Activated T-cell treated with anti-CD3 and anti-CD28 coated beads for 48 hours (primary cell): ENCODE data around the gene EPHA4.

ENCODE experiments used
- DNase-seq: peaks from one replicate; pipeline ENCODE4 v3.0.0-alpha.2; 2020; ENCODE audit warnings: low read depth

EPHA4 gene

DNA sequence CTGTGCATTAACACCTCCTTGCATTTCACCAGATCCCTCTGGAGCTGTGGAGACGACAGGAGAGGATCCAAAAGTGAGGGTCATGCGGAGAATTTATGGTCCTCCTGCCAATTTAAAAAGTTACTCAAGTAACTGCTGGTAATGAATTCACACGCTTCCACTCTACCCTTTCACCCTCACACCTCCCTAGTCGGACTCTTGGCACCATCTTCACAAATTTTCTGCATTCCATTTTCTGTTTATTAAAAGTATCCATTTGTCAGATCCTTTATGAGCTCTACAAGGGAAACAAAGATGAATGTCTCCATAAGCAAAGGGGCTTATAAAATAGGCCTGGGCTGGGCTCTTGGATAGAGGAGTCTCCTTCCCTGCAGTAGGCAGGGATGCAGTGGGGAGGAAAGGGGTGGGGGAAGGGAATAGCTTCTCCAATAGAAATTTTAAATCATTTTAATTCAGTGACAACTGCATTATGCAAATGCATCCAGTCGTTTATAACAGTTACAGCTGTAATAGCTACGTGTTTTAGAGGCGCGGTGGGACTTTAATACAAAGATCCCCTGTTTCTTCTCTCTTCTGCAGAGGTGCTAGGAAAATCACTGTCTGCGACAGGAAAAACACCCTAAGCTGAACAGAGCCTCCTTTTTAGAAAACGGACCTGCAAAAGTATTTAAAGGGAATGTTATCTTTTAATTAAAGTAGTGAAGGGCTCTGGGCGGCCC, 132.2 kb downstream of the EPHA4 start:
- no peak for DNase-seq

- no peak for DNase-seq
Observed at GRCh38 chr2:221437056-221437455, 135.0 kb downstream of the EPHA4 start.

- DNase-seq = no peak
Observed at GRCh38 chr2:221435171-221435570, 136.9 kb downstream of the EPHA4 start.

DNA sequence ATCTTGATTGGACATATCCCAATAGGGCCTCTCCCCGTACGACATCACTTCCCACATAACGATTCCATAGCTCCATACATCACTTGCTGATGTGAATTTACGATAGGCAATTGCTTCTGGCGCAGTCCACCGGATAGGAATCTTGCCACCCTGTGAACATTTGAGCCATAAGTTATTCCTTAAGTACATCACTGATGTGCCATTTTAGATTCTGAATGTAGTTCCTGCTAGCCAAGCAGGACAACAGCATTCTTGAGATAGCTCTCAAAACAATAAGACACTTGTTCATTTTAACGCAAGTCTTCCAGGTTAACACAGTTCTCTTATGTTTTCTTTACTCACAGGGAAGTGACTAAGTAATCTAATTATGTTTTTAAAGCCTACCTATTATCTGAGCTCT, 138.0 kb downstream of the EPHA4 start:
- no peak for DNase-seq

DNA sequence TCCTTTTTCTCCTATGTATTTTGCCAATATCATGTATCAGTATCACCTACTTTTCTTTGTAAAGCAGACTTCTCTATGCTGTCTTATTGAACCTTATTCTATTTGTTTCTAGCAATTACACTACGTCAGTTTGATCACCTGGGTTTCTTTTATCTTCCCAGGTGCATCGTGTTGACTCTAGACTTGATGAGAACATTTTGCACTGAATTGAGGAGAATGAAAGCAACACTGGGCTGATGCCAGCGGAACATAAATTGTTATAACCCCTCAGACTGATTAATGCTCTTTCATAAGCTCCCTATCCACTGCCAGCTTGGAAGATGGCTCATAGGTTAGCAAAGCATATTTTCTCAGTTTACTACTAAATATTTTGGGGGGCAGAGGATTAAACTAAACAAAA, 140.6 kb downstream of the EPHA4 start:
- DNase-seq = no peak

- no peak for DNase-seq
Observed at GRCh38 chr2:221429741-221430491, 142.2 kb downstream of the EPHA4 start.

DNA sequence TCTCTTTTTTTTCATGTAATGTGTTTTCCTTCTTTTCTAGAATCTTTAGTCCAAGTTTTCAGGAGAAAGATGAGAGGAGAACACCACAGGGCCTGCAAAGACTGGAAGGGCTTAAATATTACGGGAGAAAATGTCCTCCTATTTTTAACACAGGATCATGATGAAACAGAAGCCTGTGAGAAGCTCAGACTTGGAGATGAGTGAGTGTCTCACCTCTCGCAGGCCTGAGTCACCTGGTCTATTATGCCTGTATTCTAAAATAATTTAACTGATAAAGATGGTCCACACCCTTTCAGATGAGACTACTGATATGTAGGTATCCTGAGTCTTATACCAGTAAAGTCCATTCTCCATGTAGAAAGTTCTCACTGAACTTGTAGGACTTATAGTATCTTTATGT, 143.2 kb downstream of the EPHA4 start:
- DNase-seq = no peak

- DNase-seq = no peak
Observed at GRCh38 chr2:221426929-221427328, 145.2 kb downstream of the EPHA4 start.

- DNase-seq = no peak
Observed at GRCh38 chr2:221425891-221426290, 146.2 kb downstream of the EPHA4 start.

GRCh38 chr2:221425353-221425752, 146.8 kb downstream of the EPHA4 start:
- no peak for DNase-seq

GRCh38 chr2:221423210-221423804, 148.8 kb downstream of the EPHA4 start:
- no peak for DNase-seq

GRCh38 chr2:221422516-221423209, 149.4 kb downstream of the EPHA4 start:
- no peak for DNase-seq

GRCh38 chr2:221420245-221420644, 151.9 kb downstream of the EPHA4 start:
- DNase-seq = no peak

GRCh38 chr2:221415789-221416188, 156.3 kb downstream of the EPHA4 start:
- no peak for DNase-seq

GRCh38 chr2:221412978-221413377, 159.1 kb downstream of the EPHA4 start:
- DNase-seq = no peak

GRCh38 chr2:221410487-221410886, 161.6 kb downstream of the EPHA4 start:
- no peak for DNase-seq

- DNase-seq = no peak
Observed at GRCh38 chr2:221407765-221408164, 164.3 kb downstream of the EPHA4 start.

- no peak for DNase-seq
Observed at GRCh38 chr2:221405521-221405920, 166.6 kb downstream of the EPHA4 start.

DNA sequence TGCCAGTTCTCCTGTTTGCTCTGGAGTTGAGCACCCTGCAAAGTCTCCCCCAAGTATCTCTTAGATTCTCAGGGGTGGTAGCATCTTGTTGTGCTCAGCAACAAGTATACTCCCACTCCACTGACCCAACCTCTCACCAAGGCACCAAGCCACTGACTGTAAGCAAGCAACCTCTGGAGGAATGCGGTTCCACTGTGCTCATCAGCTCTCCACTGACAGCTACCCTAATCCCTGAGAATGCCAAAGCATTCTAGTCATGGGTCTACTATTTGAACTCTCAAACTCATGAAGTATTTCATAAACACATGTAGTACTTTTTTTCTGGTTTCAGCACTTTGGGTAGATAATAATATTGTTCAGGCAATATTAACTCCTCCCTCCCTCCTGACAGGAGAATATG, 170.0 kb downstream of the EPHA4 start:
- no peak for DNase-seq

DNA sequence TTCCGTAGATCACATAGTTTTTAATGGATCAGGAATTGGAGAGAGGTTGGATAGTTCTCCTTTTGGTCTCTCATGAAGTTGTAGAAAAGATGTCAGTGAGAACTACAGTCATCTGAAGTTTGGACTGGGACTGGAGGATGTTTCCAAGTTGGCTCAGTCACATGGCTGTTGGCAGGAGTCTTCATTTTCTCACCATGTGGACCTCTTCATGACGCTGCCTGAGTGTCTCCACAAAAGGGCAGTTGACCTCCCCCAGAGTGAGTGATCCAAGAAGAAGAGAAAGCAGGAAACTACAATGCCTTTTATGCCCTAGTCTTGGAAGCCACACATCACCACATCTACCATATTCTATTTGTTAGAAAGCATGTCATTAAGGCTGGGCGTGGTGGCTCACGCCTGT, 171.7 kb downstream of the EPHA4 start:
- no peak for DNase-seq

GRCh38 chr2:221399183-221399582, 172.9 kb downstream of the EPHA4 start:
- no peak for DNase-seq

- DNase-seq = no peak
Observed at GRCh38 chr2:221397187-221397586, 174.9 kb downstream of the EPHA4 start.
